Stimulated activated CD4-positive, alpha-beta T cell treated with anti-CD3 and anti-CD28 coated beads, Interleukin-4, amount 100 ng/mL, for 48 hours (primary cell): ENCODE measurements around the gene MTCL1.

Experiments used
- DNase-seq, 2 donors: peaks; one replicate each; pipeline ENCODE4 v3.0.0-alpha.2; 2020; ENCODE audit warnings: low read depth in 2 of 2

Gene MTCL1

GRCh38 chr18:8713691-8714090 lies 8.3 kb downstream of the MTCL1 start:
- no peak for DNase-seq

DNA sequence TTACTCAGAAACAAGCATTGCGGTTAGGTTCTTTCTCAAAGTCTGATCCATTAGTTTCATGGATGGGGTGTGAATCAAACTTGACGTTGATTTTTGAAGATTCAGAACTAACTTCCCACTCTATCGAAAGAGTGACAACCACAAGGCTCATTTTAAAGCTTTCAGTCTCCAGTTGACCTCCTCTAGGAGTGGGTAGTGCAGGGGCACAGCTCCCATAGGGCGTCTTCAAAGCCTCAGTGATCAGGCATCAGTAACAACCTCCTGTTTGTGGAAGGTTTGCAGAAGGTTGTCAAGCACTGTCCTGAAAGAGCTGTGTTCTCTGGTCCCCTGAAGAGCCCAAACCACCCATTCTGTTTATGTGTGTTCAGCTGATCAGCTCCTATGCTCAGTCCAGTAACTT lies 10.2 kb downstream of the MTCL1 start:
- no peak for DNase-seq

- no peak for DNase-seq
These were observed 11.8 kb downstream of the MTCL1 start for GRCh38 chr18:8717011-8717770.

GRCh38 chr18:8718401-8718913 lies 13.1 kb downstream of the MTCL1 start:
- DNase-seq: no peak

DNA sequence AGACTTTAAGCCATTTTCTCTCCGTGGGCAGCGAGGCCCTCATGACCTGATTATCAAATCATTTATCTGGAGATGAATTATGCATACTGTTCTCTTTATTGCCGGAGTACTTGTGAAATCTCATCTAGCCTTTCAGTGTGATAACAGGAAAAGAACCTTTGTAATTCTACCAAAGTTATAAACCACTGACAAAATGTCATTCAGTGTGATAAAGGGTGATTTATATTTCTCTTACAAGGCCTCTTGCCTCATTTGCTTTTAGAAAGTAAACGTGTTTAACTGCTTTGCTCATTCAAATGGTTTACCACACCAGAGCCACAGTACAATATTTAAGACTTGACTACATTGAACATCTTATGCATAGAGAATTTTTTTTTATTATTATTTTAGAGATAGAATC lies 13.8 kb downstream of the MTCL1 start:
- no peak for DNase-seq

DNA sequence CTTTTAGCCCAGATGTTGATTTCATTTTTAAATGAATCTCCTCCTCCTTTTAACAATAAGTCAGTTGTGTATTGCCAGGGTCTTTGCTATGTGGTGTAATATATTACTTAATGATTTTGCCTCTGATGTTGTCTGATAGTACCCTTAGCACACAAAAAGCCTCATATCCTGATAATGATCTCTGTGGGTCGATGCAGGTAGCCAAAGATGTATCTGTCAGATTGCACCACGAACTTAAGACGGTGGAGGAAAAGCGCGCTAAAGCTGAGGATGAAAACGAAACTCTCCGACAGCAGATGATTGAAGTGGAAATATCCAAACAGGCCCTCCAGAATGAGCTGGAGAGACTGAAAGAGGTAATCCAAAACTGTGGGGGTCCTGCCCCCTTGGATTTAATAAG lies 14.8 kb downstream of the MTCL1 start:
- no peak for DNase-seq

DNA sequence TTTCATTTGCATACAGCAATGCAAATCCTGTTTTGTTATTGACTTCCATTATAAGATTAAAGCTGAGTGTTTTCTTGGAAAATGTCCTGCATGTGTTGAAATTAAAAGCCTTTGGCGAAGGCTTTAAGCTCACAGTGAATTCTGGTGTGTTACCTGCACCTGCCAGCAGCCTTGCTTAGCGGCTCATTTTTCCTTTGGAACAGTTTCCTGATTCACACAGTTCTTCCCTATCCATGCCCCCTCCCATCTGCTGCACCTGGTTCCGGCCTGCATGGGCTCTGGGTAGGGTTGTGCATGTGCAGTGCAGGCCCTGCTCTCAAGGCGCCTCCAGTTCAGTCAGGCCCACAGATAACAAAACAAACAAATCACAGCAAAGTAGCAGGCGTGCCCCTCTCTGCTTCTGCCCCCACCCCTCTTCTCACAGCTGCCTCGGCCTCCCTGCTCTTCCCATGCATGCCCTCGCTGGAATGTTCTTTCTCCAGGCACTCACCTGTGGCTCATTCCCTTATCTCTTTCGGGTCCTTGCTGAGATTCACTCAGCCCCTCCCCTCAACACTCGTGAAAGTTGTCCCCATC lies 15.8 kb downstream of the MTCL1 start:
- DNase-seq: no peak

DNA sequence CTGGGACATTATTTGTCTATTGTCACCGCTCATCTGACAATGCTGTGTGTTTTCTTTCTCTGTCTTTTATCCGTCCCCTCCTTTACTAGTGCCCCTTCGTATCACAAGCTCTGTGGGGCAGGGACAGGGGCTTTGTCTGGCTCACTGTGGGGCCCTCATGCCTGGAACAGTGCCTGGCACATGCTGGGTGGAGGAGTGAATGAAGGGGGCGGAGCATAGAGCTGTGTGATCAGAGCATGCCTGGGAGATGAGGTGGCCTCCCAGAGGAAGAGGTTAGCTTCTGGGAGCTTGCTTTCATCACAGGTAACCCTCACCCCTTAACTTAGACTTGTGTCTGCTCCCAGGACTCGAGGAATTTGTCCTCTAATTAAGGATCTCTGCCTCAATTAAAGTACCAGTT lies 16.4 kb downstream of the MTCL1 start:
- DNase-seq: no peak

DNA sequence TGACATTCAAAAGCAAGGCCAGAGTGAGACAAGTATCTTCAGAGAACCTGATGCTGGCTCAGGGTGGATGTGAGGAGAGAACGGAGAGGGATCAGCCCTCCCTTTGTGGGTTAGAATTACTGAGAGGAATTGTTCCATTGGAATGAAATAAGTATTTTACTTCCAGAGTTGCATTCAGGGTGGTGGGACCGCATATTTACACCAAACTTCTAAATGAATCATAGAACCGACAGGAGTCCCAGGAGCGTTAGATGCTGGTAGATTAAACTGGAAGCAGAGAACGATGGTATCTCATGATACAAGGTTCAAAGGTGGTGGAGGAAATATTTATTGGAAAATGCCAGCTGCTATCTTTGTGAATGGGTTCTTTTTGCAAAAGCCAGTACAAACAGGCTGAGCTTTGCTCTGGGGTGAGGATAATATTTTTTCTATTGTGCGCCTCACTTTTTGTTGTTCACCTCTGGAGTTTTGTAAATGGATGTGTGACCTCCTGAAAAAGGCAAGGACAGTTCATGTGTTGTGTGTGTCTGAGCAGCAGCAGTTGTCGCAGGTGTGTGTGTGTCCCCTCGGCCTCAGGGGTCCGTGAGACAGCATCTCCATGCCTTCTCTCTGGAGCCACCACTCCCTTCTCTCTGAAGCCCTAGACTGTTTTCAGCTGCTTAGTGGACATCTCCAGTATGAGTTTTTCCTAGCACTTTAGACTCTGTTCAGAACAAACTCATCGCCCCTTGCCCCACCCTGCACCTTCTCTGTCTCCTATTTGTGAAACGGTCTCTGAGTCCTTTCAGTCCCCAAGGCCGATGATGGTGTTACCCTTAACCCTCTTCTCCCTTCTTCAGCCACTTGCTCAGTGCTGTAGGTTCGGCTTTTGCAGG lies 17.8 kb downstream of the MTCL1 start:
- DNase-seq: no peak

- no peak for DNase-seq
These were observed 19.1 kb downstream of the MTCL1 start for GRCh38 chr18:8724452-8724851.

- DNase-seq: no peak
These were observed 20.9 kb downstream of the MTCL1 start for GRCh38 chr18:8726281-8726680.

GRCh38 chr18:8726963-8727705 lies 21.8 kb downstream of the MTCL1 start:
- DNase-seq: no peak

- DNase-seq: no peak
These were observed 24.9 kb downstream of the MTCL1 start for GRCh38 chr18:8730080-8730827.

DNA sequence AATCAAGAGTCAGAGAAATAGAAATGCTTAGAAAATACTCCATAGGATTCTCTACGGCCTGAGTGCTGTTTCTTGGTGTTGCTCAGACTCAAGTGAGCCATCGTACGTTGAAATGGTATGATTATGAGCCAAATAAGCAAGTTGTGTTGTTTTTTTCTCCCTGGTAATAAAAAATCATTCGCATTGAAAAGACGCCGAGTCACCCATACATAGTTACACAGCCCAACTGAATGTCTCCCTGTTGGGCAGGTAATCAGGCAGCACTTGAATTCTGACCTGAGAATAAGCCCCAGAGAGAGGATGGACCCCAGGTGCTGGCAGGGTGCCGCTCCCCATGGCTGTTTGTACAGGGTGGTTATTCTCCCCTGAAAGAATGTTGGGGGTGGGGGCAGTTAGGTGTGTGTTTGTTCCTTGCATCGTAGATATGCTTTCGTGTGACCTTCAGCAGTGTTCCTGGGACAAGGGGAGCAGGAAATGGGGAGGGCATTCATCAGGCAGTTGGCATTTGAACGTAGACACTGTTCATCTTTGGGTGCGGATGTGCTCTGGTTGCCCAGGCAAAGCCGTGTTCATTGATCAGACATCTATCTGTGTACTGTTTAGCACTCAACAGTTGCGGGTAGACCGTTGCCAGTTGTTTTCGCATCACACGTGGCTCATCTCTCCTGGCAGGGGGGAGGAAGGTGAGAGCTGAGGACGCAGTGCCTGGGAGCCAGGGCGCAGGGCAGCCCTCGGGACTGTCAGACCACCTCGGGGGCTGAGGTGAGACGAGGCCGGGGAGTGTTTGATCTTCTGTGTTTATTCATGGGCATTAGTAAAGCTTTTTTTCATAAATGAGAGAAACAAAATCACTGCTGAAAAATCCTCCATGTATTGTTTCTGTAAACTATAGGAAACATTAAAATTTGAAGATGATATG lies 27.3 kb downstream of the MTCL1 start:
- DNase-seq: no peak

GRCh38 chr18:8734496-8734895 lies 29.1 kb downstream of the MTCL1 start:
- DNase-seq: no peak

- no peak for DNase-seq
These were observed 29.9 kb downstream of the MTCL1 start for GRCh38 chr18:8735274-8735673.

DNA sequence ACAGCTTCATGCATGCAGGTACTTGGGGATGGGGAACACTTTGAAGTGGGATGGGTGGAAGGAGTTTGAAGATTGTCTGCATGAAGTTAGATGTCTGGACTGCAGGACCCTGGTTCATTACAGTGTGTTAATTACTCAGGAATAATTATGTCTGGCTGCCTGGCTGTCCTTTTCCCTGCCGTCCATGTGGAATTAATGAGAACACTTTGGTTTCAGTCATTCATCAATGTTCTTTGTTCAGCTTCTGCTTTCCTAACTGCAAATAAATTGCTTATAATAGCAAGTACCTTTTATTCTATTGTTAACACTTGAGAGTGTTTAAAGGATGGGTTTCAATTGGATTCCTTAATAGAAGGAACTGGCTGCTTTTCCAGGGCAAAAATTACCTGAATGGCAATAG lies 35.8 kb downstream of the MTCL1 start:
- DNase-seq: no peak

DNA sequence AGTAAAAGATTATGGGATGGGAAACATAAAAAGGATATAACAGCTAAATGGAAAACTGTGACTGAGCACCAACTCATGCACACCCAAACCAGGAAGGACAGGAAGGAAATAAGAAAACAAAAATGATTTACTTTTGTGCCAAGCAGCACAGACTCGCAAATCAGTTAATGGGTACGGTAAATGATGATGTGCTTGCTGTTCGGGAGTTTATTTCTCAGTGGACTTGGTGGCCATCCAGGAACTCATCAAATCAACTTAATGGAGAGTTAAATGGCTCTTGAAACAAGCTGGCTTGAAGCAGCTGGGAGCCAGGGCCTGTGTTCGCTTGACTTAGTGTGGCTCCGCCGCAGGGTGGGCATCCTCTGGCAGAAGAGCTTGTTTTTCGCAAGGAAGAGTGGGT lies 36.2 kb downstream of the MTCL1 start:
- no peak for DNase-seq

DNA sequence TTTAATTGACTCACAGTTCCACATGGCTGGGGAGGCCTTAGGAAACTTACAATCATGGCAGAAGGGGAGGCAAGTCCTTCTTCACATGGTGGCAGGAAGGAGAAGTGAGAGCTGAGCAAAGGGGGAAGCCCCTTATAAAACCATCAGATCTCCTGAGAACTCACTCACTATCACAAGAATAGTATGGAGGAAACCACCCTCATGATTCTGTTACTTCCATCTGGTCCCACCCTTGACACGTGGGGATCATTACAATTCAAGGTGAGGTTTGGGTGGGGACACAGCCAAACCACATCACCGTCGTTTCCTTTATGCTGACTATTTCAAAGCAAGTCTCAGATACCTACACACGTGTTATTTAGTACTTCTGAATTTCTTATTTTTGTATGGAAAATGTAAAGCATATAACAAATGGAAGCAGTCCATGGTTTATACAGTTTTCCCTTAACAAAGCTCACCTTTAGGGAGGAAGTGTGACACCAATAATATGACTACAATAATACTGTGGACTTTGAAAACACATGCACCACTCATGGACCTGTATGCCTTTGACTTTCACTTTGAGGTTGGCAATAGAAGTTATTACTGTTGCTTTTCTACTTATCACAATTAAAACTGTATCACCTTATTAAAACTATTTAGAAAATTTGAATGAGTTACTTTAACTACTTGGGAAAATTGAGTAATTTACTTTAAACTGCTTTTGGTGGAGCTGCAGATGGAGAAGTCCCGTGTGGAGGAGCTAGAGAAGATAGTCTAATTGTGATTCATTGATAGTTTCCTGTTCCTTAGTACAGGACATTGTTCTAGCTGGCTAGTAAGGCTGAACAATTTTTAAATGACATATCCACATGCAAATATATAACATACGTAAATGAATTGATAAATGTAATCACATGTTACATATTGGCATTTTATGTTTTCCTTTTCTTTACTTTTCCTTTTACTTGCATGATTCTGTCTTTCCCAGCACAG lies 37.3 kb downstream of the MTCL1 start:
- DNase-seq: no peak
